GM23338 (cell line): ENCODE measurements around the gene GYS2. TPM values are rescaled to one million over a fixed set of nuclear protein-coding genes. Genes with fewer than 3 reads are reported as not detected.

Experiments used
- ATAC-seq: fragments of 200-7000 bp; cut with Tn5 transposase; 3 replicates; pipeline ENCODE4 v1.9.1; 2020
- DNase-seq: peaks from one replicate; pipeline ENCODE4 v3.0.0-alpha.2; 2015; ENCODE audit warnings: low spot score
- H2AFZ ChIP-seq: fragments of 200-600 bp; sonication (generic); 2 replicates; pipeline ENCODE4 v1.8.0; 2016; ENCODE audit warnings: antibody characterized with exemption, mild to moderate bottlenecking, moderate library complexity
- H3F3A ChIP-seq: fragments of 200-600 bp; sonication (generic); replicated peaks from 2 replicates; pipeline ENCODE4 v1.8.0; 2017; ENCODE audit warnings: antibody characterized with exemption, mixed run types, low read depth
- H3K27ac ChIP-seq: fragments of 200-600 bp; sonication (generic); 2 replicates; pipeline ENCODE4 v1.6.1; 2016; ENCODE audit warnings: low read depth
- H3K27me3 ChIP-seq: fragments of 200-600 bp; sonication (generic); 2 replicates; pipeline ENCODE4 v1.8.0; 2016; ENCODE audit warnings: mild to moderate bottlenecking, mixed run types, moderate library complexity; ENCODE audit not compliant: insufficient read depth
- H3K36me3 ChIP-seq: fragments of 200-600 bp; sonication (generic); 2 replicates; pipeline ENCODE4 v1.8.0; 2016; ENCODE audit warnings: mild to moderate bottlenecking; ENCODE audit not compliant: insufficient read depth
- H3K4me1 ChIP-seq: fragments of 200-600 bp; sonication (generic); 2 replicates; pipeline ENCODE4 v1.8.0; 2016; ENCODE audit warnings: mild to moderate bottlenecking, moderate library complexity; ENCODE audit not compliant: insufficient read depth
- H3K4me2 ChIP-seq: fragments of 200-600 bp; sonication (generic); 2 replicates; pipeline ENCODE4 v1.7.1; 2017; ENCODE audit warnings: mixed run types
- H3K4me3 ChIP-seq: fragments of 200-600 bp; sonication (generic); 2 replicates; pipeline ENCODE4 v1.6.1; 2016; ENCODE audit warnings: mixed run types
- H3K79me2 ChIP-seq: fragments of 200-600 bp; sonication (generic); replicated peaks from 2 replicates; pipeline ENCODE4 v1.8.0; 2017; ENCODE audit warnings: mild to moderate bottlenecking; ENCODE audit not compliant: insufficient read depth
- H3K9me2 ChIP-seq: fragments of 200-600 bp; sonication (generic); 2 replicates; pipeline ENCODE4 v1.8.0; 2017; ENCODE audit not compliant: insufficient read depth
- H4K20me1 ChIP-seq: fragments of 200-600 bp; sonication (generic); replicated peaks from 2 replicates; pipeline ENCODE4 v1.8.0; 2017; ENCODE audit warnings: mild to moderate bottlenecking; ENCODE audit not compliant: insufficient read depth
- H3K27ac Mint-ChIP-seq: 2 replicates; pipeline ENCODE4 v1.8.0; 2020; ENCODE audit warnings: inconsistent platforms, mild to moderate bottlenecking, moderate library complexity, mixed read lengths
- H3K27me3 Mint-ChIP-seq: 3 replicates; pipeline ENCODE4 v1.8.0; 2022; ENCODE audit warnings: low read depth, mild to moderate bottlenecking, moderate library complexity, mixed read lengths, inconsistent platforms; ENCODE audit not compliant: insufficient read depth, poor library complexity
- H3K36me3 Mint-ChIP-seq: 3 replicates; pipeline ENCODE4 v1.8.0; 2021; ENCODE audit warnings: low read depth, mild to moderate bottlenecking, inconsistent platforms, moderate library complexity, mixed read lengths
- H3K4me1 Mint-ChIP-seq: 3 replicates; pipeline ENCODE4 v1.8.0; 2020; ENCODE audit warnings: mild to moderate bottlenecking, inconsistent platforms, mixed read lengths
- H3K4me3 Mint-ChIP-seq: 3 replicates; pipeline ENCODE4 v1.8.0; 2021; ENCODE audit warnings: moderate library complexity, mild to moderate bottlenecking, inconsistent platforms, mixed read lengths
- H3K9me3 Mint-ChIP-seq: 3 replicates; pipeline ENCODE4 v1.8.0; 2020; ENCODE audit warnings: moderate library complexity, mild to moderate bottlenecking, inconsistent platforms, mixed read lengths
- CREB1 ChIP-seq: fragments of 250-450 bp; sonication (Bioruptor Pico); IDR thresholded peaks from 2 replicates; pipeline ENCODE4 v1.5.0; 2020; ENCODE audit warnings: low read depth, mild to moderate bottlenecking, moderate library complexity
- CTCF ChIP-seq, 2 experiments: fragments of 200-600 bp in 1 of 2; sonication (generic) in 1 of 2; conservative IDR thresholded peaks; 2 replicates each; pipeline versions ENCODE4 v1.5.1 to v1.6.1; 2016 to 2017; ENCODE audit warnings: antibody characterized with exemption in 2 of 2, low read depth in 2 of 2, mild to moderate bottlenecking in 2 of 2, moderate library complexity in 1 of 2
- ETS1 ChIP-seq: IDR thresholded peaks from 2 replicates; pipeline ENCODE4 v1.6.1; 2016; ENCODE audit warnings: antibody characterized with exemption
- EZH2phosphoT487 ChIP-seq: fragments of 200-600 bp; sonication (generic); IDR thresholded peaks from one replicate; pipeline ENCODE4 v1.8.1; 2018; ENCODE audit warnings: antibody characterized with exemption; ENCODE audit not compliant: unreplicated experiment
- JUNB ChIP-seq: IDR thresholded peaks from one replicate; pipeline ENCODE4 v1.6.1; 2016; ENCODE audit warnings: antibody characterized with exemption; ENCODE audit not compliant: unreplicated experiment
- NANOG ChIP-seq: IDR thresholded peaks from 2 replicates; pipeline ENCODE4 v1.6.1; 2016; ENCODE audit warnings: antibody characterized with exemption, borderline replicate concordance
- POLR2AphosphoS5 ChIP-seq: IDR thresholded peaks from 2 replicates; pipeline ENCODE4 v1.6.1; 2016; ENCODE audit warnings: antibody characterized with exemption, low read depth
- REST ChIP-seq: IDR thresholded peaks from one replicate; pipeline ENCODE4 v1.6.1; 2018; ENCODE audit warnings: antibody characterized with exemption; ENCODE audit not compliant: unreplicated experiment
- STAT1 ChIP-seq: IDR thresholded peaks from one replicate; pipeline ENCODE4 v1.6.1; 2016; ENCODE audit warnings: antibody characterized with exemption; ENCODE audit not compliant: unreplicated experiment
- ZNF114 ChIP-seq: fragments of 250-450 bp; sonication (Bioruptor Pico); IDR thresholded peaks from 2 replicates; pipeline ENCODE4 v1.5.0; 2020; ENCODE audit warnings: mild to moderate bottlenecking, moderate library complexity
- ZNF331 ChIP-seq: fragments of 250-450 bp; sonication (Bioruptor Pico); IDR thresholded peaks from 2 replicates; pipeline ENCODE4 v1.5.0; 2020; ENCODE audit warnings: low read depth, mild to moderate bottlenecking, moderate library complexity
- ZNF462 ChIP-seq: fragments of 250-450 bp; sonication (Bioruptor Pico); IDR thresholded peaks from 2 replicates; pipeline ENCODE4 v1.5.0; 2020; ENCODE audit warnings: mild to moderate bottlenecking, moderate library complexity
- polyA plus RNA-seq: library from polyadenylated mRNA; unstranded; fragments of >200 nt; fragmentation: Nextera tagmentation; extraction: Ambion mirVana; gene quantifications from 2 replicates; pipeline ENCODE4 v1.2.1, GENCODE V29; 2016
- total RNA-seq: library from RNA; depleted of rRNA; stranded (reverse); fragments of >200 nt; shearing (Covaris generic); gene quantifications from 2 replicates; pipeline ENCODE4 v1.2.3, GENCODE V29; 2014

The GYS2 gene
- total and polyA plus RNA-seq, 2 experiments from 2014 or later, result not detected

GRCh38 chr12:21502164-21502496 lies 102.5 kb downstream of the GYS2 start (continued):
- TF ChIP-seq REST, result no peak

- H3F3A ChIP-seq, result no peaks in the 10 kb centered on the region
- Mint-ChIP-seq H3K27ac (no peak within 1 kb of the TSS), H3K27me3 (no peaks in the 10 kb centered on the region), H3K4me3 (no peak within 1 kb of the TSS), H3K9me3 (no peaks in the 10 kb centered on the region), H3K36me3 (peaks cover 10% of the 10 kb centered on the region; the same call in 1 of the 3 replicates), H3K4me1 (peaks cover 6% of the 10 kb centered on the region; the same call in 2 of the 3 replicates)
- H4K20me1 ChIP-seq, result 0 out of 2 replicates have a peak, but pooled peaks cover 14% of the 10 kb centered on the region
- H3K4me2 ChIP-seq, result peak within 1 kb of the TSS; percentile 86
- H3K4me1 ChIP-seq, result peaks cover 17% of the 10 kb centered on the region
- H3K9me2 ChIP-seq, result no peaks in the 10 kb centered on the region
- peak within 1 kb of the TSS; percentile 57 for H2AFZ ChIP-seq
- no peaks in the 10 kb centered on the region for H3K36me3 ChIP-seq
- peak within 1 kb of the TSS; percentile 89 for H3K27ac ChIP-seq
- ATAC-seq (peak; percentile 95), DNase-seq (peak; percentile 98)
- peaks cover 60% of the 10 kb centered on the region for H3K79me2 ChIP-seq
- no peaks in the 10 kb centered on the region for H3K27me3 ChIP-seq
- peak within 1 kb of the TSS; percentile 73 for H3K4me3 ChIP-seq
- TF ChIP-seq CREB1 (CRISPR knock-in tag) (peak; percentile 89), ZNF114 (CRISPR knock-in tag) (no peak), ETS1 (peak; percentile 42), POLR2AphosphoS5 (peak; percentile 59), EZH2phosphoT487 (no peak), CTCF (conservative IDR thresholded peaks at IDR 0.05; ENCODE audit: low read depth in 2 of 2) (no peak), ZNF331 (no peak), JUNB (no peak), NANOG (no peak), STAT1 (no peak), ZNF462 (CRISPR knock-in tag) (no peak)
Measured at GRCh38 chr12:21501258-21502163, 103.1 kb downstream of the GYS2 start, which contains the start of the genes GOLT1B and RECQL. Gene GOLT1B, plus strand, starts transcription at chr12:21501789. Its CDS starts 135 bp downstream, at chr12:21501924. Gene RECQL, minus strand, starts transcription at chr12:21501635. Its CDS starts 2,065 bp downstream, at chr12:21499570.
